SK-N-SH treated with all-trans-retinoic acid at 6 μM for 48 hours (cell line): ENCODE measurements around the gene NFYC.

Source experiments
- ATAC-seq: fragments of 200-7000 bp; cut with Tn5 transposase; 3 replicates; pipeline ENCODE4 v1.9.1; 2020; ENCODE audit warnings: mild to moderate bottlenecking, moderate library complexity
- ARNTL ChIP-seq: fragments of 450-650 bp; formaldehyde crosslinking; IDR thresholded peaks from 2 replicates; pipeline ENCODE4 v1.5.0; 2020; ENCODE audit warnings: low read depth, mild to moderate bottlenecking, moderate library complexity, borderline replicate concordance
- BACH2 ChIP-seq: fragments of 250-450 bp; sonication (Bioruptor Pico); IDR thresholded peaks from 2 replicates; pipeline ENCODE4 v1.9.0; 2021; ENCODE audit warnings: mild to moderate bottlenecking, borderline replicate concordance
- CSDC2 ChIP-seq: fragments of 250-450 bp; sonication (Bioruptor Pico); IDR thresholded peaks from 2 replicates; pipeline ENCODE4 v1.5.0; 2020; ENCODE audit warnings: mild to moderate bottlenecking, moderate library complexity
- ESRRG ChIP-seq: fragments of 250-450 bp; sonication (Bioruptor Pico); IDR thresholded peaks from 2 replicates; pipeline ENCODE4 v1.6.1; 2021; ENCODE audit warnings: mild to moderate bottlenecking
- GLIS3 ChIP-seq: fragments of 250-450 bp; sonication (Bioruptor Pico); IDR thresholded peaks from 2 replicates; pipeline ENCODE4 v1.5.0; 2020; ENCODE audit warnings: mild to moderate bottlenecking, moderate library complexity
- ISL1 ChIP-seq: fragments of 250-450 bp; sonication (Bioruptor Pico); IDR thresholded peaks from 2 replicates; pipeline ENCODE4 v2.1.2; 2022; ENCODE audit warnings: mild to moderate bottlenecking, moderate library complexity
- OSR1 ChIP-seq: fragments of 250-450 bp; sonication (Bioruptor Pico); IDR thresholded peaks from 2 replicates; pipeline ENCODE4 v1.8.0; 2022; ENCODE audit warnings: moderate library complexity, mild to moderate bottlenecking, inconsistent platforms
- POU6F1 ChIP-seq: fragments of 250-450 bp; sonication (Bioruptor Pico); IDR thresholded peaks from 2 replicates; pipeline ENCODE4 v1.8.0; 2021; ENCODE audit warnings: low read depth, mild to moderate bottlenecking, moderate library complexity, borderline replicate concordance
- PPARA ChIP-seq: fragments of 250-450 bp; sonication (Bioruptor Pico); IDR thresholded peaks from 2 replicates; pipeline ENCODE4 v1.5.0; 2020; ENCODE audit warnings: mild to moderate bottlenecking, borderline replicate concordance
- RARB ChIP-seq: fragments of 250-450 bp; sonication (Bioruptor Pico); IDR thresholded peaks from 2 replicates; pipeline ENCODE4 v1.8.0; 2021; ENCODE audit warnings: mild to moderate bottlenecking, moderate library complexity
- TCF4 ChIP-seq: fragments of 250-450 bp; sonication (Bioruptor Pico); IDR thresholded peaks from 2 replicates; pipeline ENCODE4 v1.8.0; 2021; ENCODE audit warnings: mild to moderate bottlenecking, moderate library complexity, borderline replicate concordance
- TOX ChIP-seq: fragments of 250-450 bp; sonication (Bioruptor Pico); IDR thresholded peaks from 2 replicates; pipeline ENCODE4 v1.8.0; 2021; ENCODE audit warnings: mild to moderate bottlenecking, moderate library complexity, borderline replicate concordance
- ZC3H10 ChIP-seq: fragments of 250-450 bp; sonication (Bioruptor Pico); IDR thresholded peaks from 2 replicates; pipeline ENCODE4 v1.5.1; 2021; ENCODE audit warnings: mild to moderate bottlenecking, moderate library complexity
- ZFP3 ChIP-seq: fragments of 250-450 bp; sonication (Bioruptor Pico); IDR thresholded peaks from 2 replicates; pipeline ENCODE4 v1.5.0; 2020; ENCODE audit warnings: mild to moderate bottlenecking, moderate library complexity
- ZFP30 ChIP-seq: fragments of 450-650 bp; formaldehyde crosslinking; IDR thresholded peaks from 2 replicates; pipeline ENCODE4 v1.5.0; 2022; ENCODE audit warnings: mild to moderate bottlenecking, moderate library complexity
- ZNF70 ChIP-seq: fragments of 450-650 bp; formaldehyde crosslinking; IDR thresholded peaks from 2 replicates; pipeline ENCODE4 v1.5.0; 2020; ENCODE audit warnings: mild to moderate bottlenecking, moderate library complexity
- ZNF8 ChIP-seq: fragments of 450-650 bp; formaldehyde crosslinking; IDR thresholded peaks from 2 replicates; pipeline ENCODE4 v1.5.0; 2020; ENCODE audit warnings: mild to moderate bottlenecking, moderate library complexity
- TF ChIP-seq, protein P1 (sequence below): fragments of 250-450 bp; sonication (Bioruptor Pico); IDR thresholded peaks from 2 replicates; pipeline ENCODE4 v1.8.0; 2020; ENCODE audit warnings: mild to moderate bottlenecking, moderate library complexity, borderline replicate concordance
- TF ChIP-seq, protein P2 (sequence below): fragments of 250-450 bp; sonication (Bioruptor Pico); IDR thresholded peaks from 2 replicates; pipeline ENCODE4 v1.5.1; 2021; ENCODE audit warnings: mild to moderate bottlenecking, moderate library complexity
- TF ChIP-seq, protein P3 (sequence below): fragments of 250-450 bp; sonication (Bioruptor Pico); IDR thresholded peaks from 2 replicates; pipeline ENCODE4 v1.5.0; 2020; ENCODE audit warnings: mild to moderate bottlenecking, moderate library complexity

The NFYC gene

GRCh38 chr1:40745176-40745575 lies 53.7 kb downstream of the NFYC start:
- no peak for ATAC-seq
- TF ChIP-seq ZNF8 (CRISPR knock-in tag), result no peak
- TF ChIP-seq TOX, result no peak
- TF ChIP-seq ZFP3 (CRISPR knock-in tag), result no peak
- no peak for TF ChIP-seq OSR1
- no peak for TF ChIP-seq ISL1 (CRISPR knock-in tag)
- TF ChIP-seq ZNF70 (CRISPR knock-in tag), result no peak
- no peak for TF ChIP-seq ARNTL
- no peak for TF ChIP-seq ZFP30
- TF ChIP-seq, protein P1, sequence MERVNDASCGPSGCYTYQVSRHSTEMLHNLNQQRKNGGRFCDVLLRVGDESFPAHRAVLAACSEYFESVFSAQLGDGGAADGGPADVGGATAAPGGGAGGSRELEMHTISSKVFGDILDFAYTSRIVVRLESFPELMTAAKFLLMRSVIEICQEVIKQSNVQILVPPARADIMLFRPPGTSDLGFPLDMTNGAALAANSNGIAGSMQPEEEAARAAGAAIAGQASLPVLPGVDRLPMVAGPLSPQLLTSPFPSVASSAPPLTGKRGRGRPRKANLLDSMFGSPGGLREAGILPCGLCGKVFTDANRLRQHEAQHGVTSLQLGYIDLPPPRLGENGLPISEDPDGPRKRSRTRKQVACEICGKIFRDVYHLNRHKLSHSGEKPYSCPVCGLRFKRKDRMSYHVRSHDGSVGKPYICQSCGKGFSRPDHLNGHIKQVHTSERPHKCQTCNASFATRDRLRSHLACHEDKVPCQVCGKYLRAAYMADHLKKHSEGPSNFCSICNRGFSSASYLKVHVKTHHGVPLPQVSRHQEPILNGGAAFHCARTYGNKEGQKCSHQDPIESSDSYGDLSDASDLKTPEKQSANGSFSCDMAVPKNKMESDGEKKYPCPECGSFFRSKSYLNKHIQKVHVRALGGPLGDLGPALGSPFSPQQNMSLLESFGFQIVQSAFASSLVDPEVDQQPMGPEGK, result no peak

- TF ChIP-seq ARNTL (no peak), CSDC2 (no peak), ZC3H10 (no peak), GLIS3 (CRISPR knock-in tag) (no peak), POU6F1 (CRISPR knock-in tag) (no peak), ZNF70 (CRISPR knock-in tag) (no peak), TOX (no peak), TCF4 (CRISPR knock-in tag) (no peak), ZNF8 (CRISPR knock-in tag) (no peak), ZFP3 (CRISPR knock-in tag) (no peak), BACH2 (no peak)
- TF ChIP-seq, protein P2, sequence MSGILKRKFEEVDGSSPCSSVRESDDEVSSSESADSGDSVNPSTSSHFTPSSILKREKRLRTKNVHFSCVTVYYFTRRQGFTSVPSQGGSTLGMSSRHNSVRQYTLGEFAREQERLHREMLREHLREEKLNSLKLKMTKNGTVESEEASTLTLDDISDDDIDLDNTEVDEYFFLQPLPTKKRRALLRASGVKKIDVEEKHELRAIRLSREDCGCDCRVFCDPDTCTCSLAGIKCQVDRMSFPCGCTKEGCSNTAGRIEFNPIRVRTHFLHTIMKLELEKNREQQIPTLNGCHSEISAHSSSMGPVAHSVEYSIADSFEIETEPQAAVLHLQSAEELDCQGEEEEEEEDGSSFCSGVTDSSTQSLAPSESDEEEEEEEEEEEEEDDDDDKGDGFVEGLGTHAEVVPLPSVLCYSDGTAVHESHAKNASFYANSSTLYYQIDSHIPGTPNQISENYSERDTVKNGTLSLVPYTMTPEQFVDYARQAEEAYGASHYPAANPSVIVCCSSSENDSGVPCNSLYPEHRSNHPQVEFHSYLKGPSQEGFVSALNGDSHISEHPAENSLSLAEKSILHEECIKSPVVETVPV, result no peak
- TF ChIP-seq, protein P3, sequence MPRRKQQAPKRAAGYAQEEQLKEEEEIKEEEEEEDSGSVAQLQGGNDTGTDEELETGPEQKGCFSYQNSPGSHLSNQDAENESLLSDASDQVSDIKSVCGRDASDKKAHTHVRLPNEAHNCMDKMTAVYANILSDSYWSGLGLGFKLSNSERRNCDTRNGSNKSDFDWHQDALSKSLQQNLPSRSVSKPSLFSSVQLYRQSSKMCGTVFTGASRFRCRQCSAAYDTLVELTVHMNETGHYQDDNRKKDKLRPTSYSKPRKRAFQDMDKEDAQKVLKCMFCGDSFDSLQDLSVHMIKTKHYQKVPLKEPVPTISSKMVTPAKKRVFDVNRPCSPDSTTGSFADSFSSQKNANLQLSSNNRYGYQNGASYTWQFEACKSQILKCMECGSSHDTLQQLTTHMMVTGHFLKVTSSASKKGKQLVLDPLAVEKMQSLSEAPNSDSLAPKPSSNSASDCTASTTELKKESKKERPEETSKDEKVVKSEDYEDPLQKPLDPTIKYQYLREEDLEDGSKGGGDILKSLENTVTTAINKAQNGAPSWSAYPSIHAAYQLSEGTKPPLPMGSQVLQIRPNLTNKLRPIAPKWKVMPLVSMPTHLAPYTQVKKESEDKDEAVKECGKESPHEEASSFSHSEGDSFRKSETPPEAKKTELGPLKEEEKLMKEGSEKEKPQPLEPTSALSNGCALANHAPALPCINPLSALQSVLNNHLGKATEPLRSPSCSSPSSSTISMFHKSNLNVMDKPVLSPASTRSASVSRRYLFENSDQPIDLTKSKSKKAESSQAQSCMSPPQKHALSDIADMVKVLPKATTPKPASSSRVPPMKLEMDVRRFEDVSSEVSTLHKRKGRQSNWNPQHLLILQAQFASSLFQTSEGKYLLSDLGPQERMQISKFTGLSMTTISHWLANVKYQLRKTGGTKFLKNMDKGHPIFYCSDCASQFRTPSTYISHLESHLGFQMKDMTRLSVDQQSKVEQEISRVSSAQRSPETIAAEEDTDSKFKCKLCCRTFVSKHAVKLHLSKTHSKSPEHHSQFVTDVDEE, result no peak
- TF ChIP-seq, protein P1, result no peak
- ATAC-seq, result no peak
Measured at GRCh38 chr1:40746344-40747090, 55.0 kb downstream of the NFYC start.

DNA sequence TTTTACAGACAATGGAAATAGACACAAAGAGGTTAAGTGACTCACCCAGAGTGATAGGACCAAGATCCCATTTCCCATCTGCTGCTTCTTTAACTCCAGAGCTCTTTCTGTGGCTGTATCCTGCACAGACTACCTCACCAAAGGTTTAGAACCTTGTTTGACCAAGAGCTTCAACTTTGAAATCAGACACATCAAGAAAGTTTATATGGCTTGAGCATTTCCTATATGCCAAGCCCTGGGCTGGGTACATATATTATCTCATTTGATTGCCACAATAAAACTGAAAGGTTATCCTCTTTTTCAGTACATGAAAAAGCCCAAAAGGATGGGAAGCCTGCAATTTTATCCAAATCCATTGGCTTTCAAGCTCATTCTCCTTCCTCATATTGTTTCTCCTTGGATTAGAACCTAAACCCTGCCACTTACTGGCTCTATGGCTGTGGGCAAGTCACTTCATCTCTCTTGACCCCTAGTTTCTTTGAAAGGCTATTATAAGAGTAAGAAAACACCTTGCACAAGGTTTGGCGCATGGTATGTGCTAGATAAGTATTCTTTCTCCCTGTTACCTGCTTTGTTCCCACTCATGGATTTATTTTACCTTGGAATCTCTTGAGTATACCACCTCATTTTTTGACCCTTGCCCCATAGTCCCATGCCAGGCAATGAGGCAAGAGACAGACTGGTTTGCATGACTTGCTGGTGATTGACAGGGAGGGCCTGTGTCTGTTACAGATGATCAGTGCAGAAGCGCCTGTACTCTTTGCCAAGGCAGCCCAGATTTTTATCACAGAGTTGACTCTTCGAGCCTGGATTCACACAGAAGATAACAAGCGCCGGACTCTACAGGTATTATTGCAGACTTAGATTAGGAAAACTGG lies 57.6 kb downstream of the NFYC start:
- no peak for ATAC-seq
- TF ChIP-seq ZFP30 (no peak), ISL1 (CRISPR knock-in tag) (no peak), BACH2 (no peak), ARNTL (no peak), GLIS3 (CRISPR knock-in tag) (no peak), ZC3H10 (no peak), ESRRG (no peak), ZNF8 (CRISPR knock-in tag) (no peak), PPARA (no peak), RARB (CRISPR knock-in tag) (no peak)
- TF ChIP-seq, protein P3, result no peak
- TF ChIP-seq, protein P2, result no peak
